Stimulated activated CD4-positive, alpha-beta T cell treated with anti-CD3 and anti-CD28 coated beads, Interleukin-2, amount 100 ng/mL, for 48 hours (primary cell): ENCODE results near the gene MATCAP1.

Experiments
- DNase-seq, 2 donors: peaks; one replicate each; pipeline ENCODE4 v3.0.0-alpha.2; 2020

The MATCAP1 gene

GRCh38 chr16:67190448-67191399 lies 7.0 kb upstream of the MATCAP1 start:
- no peak for DNase-seq

- no peak for DNase-seq
These were observed 6.3 kb upstream of the MATCAP1 start, which contains the start of gene EXOC3L1 for GRCh38 chr16:67190041-67190440. EXOC3L1 (minus strand) TSS chr16:67190136; CDS start chr16:67189676, 460 bp downstream.

- no peak for DNase-seq
These were observed 5.0 kb upstream of the MATCAP1 start for GRCh38 chr16:67188798-67189197.

DNA sequence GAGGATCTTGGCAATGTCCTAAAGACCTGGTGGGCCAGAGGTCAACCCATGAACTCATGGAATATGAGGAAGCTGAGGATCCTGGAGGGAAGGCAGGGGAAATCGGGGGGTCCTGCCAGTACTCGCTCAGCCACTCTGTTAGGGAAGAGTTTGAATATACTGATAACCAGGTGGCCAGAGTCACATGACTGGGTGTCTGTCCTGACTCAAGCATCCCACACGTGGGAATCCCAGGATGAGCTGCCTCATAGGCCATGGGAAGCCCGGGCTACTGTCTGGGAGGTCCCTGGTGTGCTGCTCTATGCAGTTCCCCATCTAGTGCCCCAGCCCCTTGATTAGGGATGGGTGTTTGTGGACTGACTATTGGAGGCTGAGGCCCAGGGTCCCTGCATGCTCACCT lies 4.6 kb upstream of the MATCAP1 start:
- DNase-seq = no peak

DNA sequence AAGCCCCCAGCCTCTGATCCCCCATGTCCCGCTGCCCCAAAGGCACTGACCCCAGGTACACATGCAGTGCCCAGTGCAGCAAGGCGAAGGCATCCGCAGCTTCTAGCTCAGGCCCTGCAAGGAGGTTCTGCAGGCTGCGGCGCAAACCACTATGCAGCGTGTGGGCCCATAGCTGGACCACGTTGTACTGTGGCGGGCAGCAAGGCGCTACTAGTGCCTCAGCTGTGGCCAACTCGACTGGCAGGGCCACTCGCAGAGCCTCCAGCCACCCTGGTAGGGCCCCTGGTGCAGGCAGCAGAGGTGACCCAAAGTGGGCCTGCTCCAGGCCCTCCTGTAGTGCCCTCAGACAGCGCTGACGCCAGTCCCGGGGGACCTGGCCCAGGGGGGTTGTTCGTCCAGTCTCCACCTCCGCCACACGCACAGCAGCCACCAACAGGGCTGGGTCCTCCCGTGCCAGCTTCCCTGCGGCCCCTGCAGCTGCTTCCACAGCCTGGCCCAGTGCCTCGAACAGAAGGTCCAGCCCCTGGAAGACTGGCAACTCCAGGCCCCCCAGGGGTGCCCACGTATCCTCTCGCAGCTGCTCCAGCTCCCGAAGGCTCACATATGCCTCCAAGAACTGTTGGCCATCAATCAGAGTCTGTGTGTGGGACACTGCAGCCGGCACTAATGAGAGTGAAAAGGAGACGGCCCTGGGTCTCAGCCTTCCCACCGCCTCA lies 3.6 kb upstream of the MATCAP1 start:
- DNase-seq = no peak

DNA sequence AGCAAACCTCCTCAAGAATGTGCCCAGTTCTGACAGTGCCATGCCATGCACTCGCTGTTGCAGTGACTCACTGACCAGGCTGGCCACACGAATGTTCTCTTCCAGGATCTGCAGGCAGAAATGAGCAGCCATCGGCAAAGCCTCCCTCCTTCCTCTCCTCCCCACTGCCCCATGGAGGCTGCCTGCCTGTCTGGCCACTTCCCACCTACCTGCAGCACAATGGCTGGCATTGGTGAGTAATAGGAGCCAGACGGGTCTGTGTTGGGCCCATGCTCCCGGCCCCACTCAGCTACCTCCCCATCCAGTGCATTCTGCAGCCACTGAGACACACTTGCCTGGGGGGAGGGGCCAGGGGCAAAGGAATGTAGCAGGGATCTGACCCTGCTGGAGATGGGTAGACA lies 2.8 kb upstream of the MATCAP1 start:
- no peak for DNase-seq

DNA sequence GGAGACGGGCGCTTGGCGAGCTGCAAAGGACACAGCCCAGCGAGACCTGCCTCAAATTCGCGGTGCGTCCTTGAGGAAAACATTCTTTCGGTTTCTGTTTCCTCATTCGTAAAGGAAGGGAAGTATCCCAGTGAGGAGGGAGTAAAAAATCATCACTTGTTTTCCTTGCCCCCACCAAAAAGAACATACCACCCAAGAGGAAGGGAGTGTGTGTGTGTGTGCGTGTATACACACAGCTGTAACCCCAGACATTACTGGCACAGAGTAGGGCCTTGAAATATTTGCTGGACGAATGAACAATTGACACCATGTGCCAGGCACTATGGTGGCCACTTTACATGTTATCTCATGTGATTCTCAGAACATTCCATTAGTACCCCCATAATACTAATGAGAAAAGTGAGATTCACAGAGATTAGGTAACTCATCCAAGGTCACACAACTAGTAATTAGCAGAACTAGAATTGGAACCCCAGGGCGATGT lies 1.9 kb upstream of the MATCAP1 start:
- DNase-seq = no peak

DNA sequence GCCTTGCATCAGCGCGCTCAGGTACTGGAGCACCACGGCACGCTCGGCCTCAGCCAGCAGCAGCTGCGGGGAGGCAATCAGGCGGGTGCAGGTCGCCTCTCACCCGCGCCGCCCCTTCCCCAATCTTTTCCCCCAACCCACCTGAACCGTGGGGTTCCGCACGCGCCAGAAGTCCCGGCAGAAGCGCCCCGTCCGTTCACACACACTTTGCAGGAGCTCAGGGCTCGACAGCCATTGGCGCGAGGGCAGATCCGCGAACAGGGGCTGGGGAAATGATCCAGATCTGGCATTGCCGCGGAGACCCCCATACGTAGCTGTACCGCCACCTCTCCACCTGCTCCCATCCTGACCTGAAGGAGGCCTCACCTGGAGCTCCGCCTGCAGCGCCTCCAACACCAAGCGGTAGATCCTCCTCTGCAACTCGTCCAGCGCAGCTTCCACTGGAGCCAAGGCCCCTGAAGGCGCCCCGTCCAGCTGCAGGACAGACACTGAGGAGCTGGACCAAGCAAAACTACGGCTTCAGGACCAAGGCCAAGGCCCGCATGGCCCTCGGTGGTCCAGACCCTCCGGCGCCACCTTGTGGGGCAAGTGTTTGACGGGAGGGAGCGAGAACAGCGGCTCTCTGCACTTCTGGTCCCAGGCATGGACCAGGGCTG lies 1.4 kb upstream of the MATCAP1 start:
- peak; percentile 88 to 89 for DNase-seq

- DNase-seq = no peak
These were observed 761 bp upstream of the MATCAP1 start for GRCh38 chr16:67184453-67184994.

DNA sequence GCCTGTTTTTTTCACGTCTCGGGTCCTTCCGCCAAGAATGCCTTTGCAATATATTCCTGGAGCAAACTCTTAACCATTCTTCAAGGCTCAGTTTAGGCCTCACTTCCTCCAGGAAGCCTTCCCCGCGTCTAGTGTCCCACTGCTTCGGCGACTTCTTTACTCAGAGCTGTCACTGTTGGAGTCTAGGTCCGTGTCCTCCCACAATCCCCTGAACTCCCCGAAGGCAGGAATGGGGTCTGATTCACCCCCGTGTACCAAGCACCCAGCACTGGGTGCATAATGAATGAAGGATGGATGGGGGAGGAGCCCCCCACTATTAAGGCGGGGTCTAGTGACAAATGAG lies 508 bp downstream of the MATCAP1 start:
- no peak for DNase-seq

DNA sequence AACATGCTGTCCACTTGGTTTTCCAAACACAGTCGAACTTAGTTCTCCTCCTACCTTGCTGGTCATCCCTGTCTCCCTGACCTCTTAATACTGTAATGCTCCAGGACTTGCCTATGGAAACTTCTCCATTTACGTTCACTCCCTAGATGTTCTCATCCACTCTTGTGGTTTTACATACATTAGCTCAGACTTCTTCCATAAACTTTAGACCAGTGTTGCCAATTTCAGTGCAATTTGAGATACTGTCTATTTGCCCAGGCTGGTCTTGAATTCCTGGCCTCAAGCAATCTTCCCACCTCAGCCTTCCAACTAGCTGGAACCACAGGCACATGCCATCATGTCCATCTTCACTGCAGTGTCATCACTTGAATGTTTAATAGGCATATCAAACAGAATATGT lies 1.5 kb downstream of the MATCAP1 start:
- no peak for DNase-seq

DNA sequence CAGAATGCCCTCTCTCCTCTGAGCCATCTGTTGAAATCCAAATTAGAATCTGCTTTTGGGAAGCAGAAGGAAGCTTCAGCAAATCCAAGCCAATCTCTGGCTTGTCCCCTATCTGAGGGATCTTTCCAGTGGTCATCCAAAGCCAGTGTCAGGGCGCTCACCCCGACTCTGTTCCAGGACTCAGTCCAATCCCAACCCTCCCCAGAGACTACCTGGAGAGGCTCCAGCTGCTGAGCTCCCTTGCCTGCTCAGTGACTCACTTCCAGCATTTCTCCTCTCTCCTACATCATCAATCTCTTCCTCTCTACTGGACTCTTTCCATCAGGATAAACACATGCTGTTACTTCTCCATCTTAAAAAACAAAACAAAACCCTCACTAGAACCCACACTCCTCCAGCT lies 2.4 kb downstream of the MATCAP1 start:
- DNase-seq = no peak

DNA sequence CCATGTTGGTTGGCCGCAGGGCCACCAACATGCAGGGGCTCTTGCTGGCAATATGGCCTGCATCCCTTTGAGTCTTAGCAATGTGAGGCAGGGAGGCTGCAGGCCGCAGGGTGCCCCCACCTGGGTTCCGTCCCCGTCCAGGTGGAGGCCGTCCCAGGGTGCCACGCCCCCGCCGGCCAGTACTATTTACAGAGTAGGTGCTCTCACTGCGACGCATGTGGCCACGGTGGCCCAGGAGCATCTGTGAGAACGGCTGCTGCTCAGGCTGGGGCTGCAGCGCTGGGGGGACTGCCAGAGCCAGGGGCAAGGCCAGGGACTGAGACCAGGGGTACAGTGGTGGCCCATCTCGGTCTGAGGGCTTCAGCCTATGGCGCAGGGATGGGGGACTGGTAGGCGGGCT lies 3.6 kb downstream of the MATCAP1 start:
- DNase-seq = no peak

DNA sequence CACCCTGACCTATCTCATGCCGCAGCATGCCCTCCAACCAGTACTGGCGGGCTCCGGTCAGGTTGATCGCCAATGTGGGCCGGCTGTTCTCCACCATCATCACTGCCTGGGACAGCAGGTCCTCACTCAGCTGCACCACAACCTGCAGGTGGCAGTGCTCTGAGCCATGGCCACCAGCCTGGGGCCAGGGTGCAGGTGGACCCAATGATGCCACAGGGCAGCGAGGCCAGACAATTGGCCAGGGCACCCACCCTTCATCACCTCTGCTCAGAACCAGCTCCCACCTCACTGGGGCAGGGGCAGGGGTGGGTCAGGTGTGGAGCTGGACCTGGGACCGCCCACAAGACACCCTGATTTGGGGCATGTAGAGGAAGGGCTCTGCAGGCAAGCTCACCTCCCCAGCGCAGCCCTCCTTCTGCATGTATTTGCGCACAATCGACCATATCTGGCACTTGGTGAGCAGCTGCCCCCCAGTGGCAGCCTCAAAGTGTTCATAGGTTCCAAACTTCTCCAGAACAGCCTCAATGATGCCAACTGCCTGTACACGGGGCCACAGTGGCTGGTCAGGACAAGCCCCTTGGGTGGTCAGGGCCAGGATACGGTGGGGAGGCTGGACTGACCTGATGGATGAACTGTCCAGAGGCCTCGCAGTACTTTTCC lies 4.2 kb downstream of the MATCAP1 start:
- DNase-seq = no peak

DNA sequence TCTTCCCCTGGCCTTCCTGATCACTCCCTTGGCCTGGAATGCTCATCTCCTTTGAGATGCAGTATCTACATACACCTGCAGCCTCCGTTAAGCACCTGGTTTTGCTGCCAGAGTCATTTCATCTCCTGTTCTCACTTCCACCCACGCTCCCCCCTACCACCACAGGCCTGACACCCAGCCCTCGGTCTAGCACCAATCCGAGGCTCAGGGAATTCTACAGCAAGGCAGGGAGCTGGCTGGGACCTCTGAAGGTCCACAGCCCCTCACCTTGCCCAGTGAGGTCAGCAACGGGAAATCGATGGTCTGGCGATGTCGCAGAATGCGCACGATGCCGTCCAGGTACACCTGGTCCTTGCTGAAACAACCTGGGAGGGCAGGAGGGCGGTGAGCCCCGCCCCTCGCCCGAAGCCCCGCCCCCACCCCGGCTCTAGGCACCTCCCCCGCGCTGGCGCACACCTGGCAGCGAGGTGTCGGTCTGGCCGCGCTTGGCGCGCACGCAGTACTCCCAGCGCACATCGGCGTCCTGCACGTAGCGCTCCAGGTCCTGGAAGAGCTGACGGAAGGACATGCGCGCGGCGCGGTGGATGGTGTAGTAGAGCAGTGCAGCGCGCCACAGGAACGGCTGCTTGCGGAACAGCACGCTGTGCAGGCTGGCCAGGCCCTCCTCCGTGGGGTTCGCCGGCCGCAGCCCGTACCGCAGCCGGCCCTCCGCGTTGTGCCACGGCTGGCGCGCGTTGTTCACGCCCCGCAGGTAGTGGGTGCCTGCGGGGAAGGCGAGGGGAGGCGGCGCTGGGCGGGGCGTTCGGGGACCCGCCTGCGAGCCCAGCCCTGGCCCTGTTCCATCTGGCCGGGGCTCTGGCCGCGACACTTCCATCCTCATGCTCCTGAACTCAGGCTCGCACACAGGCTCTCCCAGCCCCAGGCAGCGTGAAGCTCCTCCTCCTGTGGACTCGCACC lies 5.7 kb downstream of the MATCAP1 start:
- no peak for DNase-seq

DNA sequence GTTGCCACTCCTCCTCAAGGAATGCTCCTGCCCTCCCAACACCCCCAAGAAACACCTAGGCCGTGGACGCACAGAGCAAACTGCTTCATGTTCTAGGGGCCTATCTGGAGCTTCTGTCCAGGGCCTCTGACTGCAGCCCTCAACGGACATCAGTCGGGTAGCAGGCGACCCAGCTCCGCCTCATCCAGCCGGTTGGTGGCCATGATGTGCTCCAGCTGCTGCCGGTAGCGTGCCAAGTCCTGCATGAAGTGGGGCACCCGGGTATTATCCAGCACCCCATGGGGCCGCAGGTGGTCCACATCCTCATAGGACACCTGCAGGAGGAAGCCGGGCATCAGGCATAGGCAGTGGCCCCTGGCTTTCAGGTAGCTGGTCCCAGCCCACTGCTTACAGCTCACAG lies 7.1 kb downstream of the MATCAP1 start:
- DNase-seq = no peak

DNA sequence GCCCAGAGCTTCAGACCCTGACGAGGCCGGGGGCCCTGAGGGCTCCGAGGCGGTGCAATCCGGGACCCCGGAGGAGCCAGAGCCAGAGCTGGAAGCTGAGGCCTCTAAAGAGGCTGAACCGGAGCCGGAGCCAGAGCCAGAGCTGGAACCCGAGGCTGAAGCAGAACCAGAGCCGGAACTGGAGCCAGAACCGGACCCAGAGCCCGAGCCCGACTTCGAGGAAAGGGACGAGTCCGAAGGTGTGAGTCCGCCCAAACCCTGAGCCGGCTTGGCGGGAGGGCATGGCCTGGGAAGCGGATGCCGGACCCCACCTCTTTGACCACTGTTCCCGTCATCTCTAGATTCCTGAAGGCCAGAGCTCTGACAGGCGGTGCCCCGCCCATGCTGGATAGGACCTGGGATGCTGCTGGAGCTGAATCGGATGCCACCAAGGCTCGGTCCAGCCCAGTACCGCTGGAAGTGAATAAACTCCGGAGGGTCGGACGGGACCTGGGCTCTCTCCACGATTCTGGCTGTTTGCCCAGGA lies 9.0 kb downstream of the MATCAP1 start:
- DNase-seq = no peak

DNA sequence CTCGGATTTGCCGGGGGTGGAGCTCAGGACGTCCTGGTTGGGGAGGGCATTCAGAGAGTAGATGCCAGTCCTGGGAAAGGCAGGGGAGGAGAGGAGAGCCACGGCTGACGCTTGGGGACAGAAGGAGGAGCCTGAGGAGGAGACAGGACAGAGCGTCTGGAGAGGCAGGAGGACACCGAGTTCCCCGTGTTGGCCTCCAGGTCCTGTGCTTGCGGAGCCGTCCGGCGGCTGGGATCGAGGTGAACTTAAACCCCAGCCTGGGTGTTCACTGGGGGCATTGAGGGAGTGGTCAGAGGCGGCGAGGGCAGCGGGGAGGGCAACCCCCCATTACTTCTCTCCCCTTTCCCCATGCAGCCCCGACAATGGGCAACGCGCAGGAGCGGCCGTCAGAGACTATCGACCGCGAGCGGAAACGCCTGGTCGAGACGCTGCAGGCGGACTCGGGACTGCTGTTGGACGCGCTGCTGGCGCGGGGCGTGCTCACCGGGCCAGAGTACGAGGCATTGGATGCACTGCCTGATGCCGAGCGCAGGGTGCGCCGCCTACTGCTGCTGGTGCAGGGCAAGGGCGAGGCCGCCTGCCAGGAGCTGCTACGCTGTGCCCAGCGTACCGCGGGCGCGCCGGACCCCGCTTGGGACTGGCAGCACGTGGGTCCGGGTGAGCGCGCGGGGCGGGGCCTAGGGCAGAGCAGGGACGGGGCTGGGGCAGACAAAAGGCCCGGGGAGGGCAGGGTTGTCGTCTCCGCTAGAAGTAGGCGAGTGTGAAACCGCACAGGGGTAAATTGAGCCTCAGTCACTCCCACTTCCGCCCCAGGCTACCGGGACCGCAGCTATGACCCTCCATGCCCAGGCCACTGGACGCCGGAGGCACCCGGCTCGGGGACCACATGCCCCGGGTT lies 9.7 kb downstream of the MATCAP1 start:
- peak; percentile 40 to 51 for DNase-seq

DNA sequence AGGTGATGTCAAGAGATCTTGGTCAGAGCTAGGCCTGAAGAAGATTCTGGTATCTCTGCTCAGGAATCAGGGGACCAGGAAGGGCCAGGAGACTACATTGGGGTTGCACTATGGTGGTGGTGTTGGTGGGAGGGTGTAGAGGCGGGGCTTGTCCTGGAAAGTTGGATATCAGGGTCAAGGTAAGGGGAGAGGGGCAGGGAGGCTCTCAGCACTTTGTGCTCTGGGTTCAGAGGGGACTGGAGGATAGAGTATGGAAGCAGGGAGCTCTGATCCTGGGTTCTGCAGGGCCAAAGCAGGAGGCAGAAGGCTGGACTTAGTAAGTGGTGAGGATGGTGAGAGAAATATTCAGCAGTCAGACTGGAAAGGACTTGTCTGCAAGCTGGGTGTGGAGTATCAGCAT lies 10.4 kb downstream of the MATCAP1 start:
- DNase-seq = no peak
